Islet precursor cell (in vitro differentiated cells): ENCODE data around the gene RCOR3.
"Not testable (repeated sequence)": the region's sequence is repeated elsewhere in the genome, so short reads cannot be mapped to it uniquely, and the experiment has no call there.

Source experiments
- DNase-seq: peaks from one replicate; pipeline ENCODE4 v3.0.0-alpha.2; 2018

Gene RCOR3

GRCh38 chr1:211258756-211259637, at the start of gene RCOR3:
TSS of gene RCOR3 (plus strand) at chr1:211259366. CDS start at chr1:211259561, 195 bp downstream.
- peak; percentile 98 for DNase-seq

DNA sequence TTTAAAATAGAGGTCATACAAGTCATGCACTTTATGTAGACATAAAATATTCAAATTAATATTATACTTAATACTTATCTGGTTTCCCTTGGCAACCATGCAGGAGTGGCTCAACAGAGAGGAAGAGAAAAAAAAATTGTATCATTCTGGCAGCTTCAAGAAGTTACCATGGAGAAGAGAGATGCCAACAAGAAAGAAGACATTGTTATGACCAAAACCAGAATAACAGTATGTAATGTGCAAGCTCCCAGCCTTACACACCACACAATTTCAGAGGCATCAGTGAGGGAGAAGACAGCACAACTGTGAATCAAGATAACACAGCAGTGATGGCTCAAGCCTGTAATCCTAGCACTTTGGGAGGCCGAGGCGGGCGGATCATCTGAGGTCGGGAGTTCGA, 49.1 kb upstream of the RCOR3 start:
- no peak for DNase-seq

DNA sequence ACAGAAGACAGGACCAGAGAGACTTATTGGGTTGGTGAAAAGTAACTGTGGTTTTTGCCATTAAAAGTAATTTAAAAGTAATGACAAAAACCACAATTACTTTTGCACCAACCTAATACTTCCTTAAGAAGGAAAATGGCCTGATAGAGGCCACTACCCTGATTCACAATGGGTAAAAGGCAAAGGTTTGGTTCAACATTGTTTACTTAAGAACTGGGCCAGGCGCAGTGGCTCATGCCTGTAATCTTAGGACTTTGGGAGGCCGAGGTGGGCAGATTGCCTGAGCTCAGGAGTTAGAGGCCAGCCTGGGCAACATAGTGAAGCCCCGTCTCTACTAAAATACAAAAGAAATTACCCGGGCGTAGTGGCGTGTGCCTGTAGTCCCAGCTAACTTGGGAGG, 48.2 kb upstream of the RCOR3 start:
- DNase-seq: no peak

GRCh38 chr1:211213702-211214101, 45.5 kb upstream of the RCOR3 start:
- DNase-seq: no peak

- DNase-seq: no peak
These were observed 43.6 kb upstream of the RCOR3 start for GRCh38 chr1:211215577-211215976.

DNA sequence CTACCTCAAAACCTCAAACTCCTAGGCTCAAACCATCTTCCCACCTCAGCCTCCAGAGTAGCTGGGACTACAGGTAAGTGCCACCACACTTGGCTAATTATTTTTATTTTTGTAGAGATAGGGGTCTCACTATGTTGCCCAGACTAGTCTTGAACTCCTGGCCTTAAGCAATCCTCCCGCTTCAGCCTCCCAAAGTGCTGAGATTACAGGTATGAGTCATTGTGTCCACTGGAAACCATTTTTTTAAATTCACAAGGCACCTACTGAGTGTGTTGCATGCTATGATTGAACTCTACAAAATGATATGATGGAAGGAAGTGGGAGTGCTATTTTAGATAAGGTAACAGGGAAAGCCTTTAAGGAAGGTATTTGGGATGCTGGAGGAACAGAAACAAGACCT, 41.8 kb upstream of the RCOR3 start:
- no peak for DNase-seq

DNA sequence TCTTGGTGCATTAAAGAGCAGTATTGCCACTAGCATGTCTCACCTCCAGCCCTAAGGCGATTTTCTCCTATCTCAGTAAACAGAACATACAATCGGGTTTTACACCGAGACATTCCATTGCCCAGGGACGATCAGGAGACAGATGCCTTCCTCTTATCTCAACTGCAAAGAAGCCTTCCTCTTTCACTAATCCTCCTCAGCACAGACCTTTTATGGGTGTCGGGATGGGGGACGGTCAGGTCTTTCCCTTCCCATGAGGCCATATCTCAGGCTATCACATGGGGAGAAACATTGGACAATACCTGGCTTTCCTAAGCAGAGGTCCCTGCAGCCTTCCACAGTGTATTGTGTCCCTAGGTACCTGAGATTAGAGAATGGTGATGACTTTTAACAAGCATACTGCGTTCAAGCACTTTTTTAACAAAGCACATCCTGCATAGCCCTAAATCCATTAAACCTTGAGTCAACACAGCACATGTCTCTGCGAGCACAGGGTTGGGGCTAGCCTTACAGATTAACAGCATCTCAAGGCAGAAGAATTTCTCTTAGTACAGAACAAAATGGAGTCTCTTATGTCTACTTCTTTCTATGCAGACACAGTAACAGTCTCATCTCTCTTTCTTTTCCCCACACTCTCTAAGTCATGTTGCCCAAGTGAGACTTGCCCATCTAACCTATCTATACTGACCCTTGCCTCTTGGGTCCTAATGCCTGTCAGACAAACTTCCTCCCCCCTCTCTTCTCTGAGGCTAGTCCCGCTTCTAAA, 36.5 kb upstream of the RCOR3 start:
- peak; percentile 55 for DNase-seq

- not testable (repeated sequence) for DNase-seq
These were observed 30.4 kb upstream of the RCOR3 start for GRCh38 chr1:211228573-211229364.

GRCh38 chr1:211229365-211229759, 29.8 kb upstream of the RCOR3 start:
- DNase-seq: no peak

DNA sequence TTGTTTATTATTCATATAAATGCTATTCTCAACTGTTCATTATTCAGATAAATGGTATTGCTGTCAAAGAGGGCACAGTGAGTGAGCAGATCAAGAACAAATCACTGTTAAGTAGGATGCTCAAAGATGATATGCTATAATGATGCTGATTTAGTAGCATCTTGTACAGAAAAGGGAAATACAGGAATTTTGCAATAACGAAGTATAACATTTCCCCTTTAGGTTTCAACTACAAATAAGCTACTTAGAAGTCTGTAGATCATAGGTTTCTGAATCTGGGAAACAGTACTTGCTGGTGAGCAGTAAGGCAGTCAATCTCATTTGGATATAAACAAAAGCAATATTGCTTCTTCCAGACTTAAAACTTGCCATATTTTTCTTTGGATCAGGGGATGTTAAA, 27.3 kb upstream of the RCOR3 start:
- DNase-seq: no peak

- no peak for DNase-seq
These were observed 22.4 kb upstream of the RCOR3 start for GRCh38 chr1:211236633-211237320.

DNA sequence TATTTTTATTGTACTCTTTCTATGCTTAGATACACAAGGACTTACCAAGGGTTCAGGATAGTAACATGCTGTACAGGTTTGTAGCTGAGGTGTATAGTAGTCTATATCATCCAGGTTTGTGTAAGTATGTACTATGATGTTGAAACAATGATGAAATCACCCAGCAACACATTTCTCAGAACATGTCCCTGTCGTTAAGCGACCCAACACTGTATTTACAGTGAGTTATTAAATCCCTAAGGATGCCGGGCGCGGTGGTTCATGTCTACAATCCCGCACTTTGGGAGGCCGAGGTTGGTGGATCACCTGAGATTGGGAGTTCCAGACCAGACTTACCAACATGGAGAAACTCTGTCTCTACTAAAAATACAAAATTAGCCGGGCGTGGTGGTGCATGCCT, 21.6 kb upstream of the RCOR3 start:
- DNase-seq: no peak

DNA sequence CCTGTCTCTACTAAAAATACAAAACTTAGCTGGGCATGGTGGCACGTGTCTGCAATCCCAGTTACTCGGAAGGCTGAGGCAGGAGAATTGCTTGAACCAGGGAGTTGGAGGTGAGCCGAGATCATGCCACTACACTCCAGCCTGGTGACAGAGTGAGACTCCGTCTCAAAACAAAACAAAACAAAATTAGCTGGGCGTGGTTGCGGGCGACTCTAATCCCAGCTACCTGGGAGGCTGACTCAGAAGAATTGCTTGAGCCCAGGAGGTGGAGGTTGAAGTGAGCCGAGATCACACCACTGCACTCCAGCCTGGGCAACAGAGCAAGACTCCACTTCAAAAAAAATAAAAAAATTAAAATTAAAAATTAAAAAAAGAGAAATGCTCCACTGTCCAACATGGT, 18.6 kb upstream of the RCOR3 start:
- not testable (repeated sequence) for DNase-seq

GRCh38 chr1:211241071-211241470, 18.1 kb upstream of the RCOR3 start:
- no peak for DNase-seq

DNA sequence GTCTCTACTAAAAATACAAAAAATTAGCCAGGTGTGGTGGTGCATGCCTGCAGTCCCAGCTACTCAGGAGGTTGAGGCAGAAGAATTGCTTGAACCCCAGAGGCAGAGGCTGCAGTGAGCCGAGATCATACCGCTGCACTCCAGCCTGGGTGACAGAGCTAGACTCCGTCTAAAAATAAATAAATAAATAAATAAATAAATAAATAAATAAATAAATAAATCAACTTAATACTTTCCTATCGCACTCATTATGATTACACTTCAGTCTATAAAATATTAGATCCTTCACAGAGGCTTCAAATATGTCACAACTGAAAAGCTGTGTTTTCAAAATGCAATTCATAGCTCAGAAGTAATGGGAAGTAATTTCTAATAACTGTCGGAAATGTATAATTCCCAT, 15.5 kb upstream of the RCOR3 start:
- DNase-seq: not testable (repeated sequence)

- DNase-seq: not testable (repeated sequence)
These were observed 12.6 kb upstream of the RCOR3 start for GRCh38 chr1:211246583-211246982.

GRCh38 chr1:211247921-211248320, 11.2 kb upstream of the RCOR3 start:
- DNase-seq: peak; percentile 73

DNA sequence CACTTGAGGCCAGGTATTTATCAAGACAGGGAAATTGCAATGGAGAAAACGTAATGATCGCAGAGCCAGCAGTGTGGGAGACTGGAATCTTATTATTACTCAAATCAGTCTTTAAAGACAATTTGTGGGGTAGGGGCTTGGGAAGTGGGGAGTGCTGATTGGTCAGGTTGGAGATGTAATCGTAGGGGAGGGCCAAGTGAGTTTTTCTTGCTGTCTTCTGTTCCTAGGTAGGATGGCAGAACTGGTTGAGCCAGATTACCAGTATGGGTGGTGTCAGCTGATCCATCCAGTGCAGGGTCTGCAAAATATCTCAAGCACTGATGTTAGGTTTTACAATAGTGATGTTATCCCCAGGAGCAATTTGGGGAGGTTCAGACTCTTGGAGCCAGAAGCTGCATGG, 9.6 kb upstream of the RCOR3 start:
- peak; percentile 83 for DNase-seq

DNA sequence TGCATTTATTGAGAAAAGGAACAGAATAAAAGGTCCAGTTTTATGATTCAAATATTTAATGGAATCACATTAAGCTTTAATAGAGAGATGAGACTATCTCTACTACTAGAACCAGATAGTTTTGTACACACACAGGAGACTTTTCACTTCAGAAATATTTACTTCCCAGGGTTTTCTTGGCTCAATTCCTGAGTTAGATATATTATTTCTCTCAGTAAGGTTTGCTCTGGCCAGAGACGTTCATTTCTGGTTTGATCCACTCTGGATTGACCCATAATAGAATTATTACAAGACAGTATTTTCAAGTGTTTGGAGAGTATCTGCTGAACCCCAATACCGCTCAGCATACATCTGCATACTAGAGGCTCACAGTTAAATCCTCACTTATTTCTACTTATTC, 1.3 kb upstream of the RCOR3 start:
- no peak for DNase-seq

DNA sequence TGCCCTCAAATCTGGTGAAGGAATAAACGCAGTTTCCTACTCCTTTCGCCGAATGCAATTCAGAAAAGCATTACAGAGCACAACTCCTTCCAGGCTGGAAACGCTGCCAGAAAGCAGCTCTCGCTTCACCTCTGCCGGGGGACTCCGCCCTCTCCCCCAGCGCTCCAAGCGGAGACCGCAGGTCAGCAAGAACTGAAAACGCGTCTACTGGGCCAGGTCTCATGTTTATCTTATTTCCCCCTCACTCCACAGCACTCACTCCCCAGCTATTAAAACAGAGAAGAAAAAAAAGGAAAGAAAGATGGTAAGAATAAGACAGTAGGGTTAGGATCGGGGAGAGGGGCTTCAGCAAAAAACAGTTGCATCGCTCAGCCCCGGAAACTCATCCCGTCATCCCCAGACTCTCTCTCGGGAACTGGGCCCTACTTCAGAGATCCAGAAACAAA, 833 bp upstream of the RCOR3 start:
- peak; percentile 89 for DNase-seq

GRCh38 chr1:211259638-211260126, 516 bp downstream of the RCOR3 start:
- no peak for DNase-seq
